ENCODE data around the gene ATP6V0D1. TPM values are rescaled to one million over a fixed set of nuclear protein-coding genes. Genes with fewer than 3 reads are reported as not detected.

ATP6V0D1 gene
- total and polyA plus RNA-seq, 9 donors: 32.5 to 113 (median 63.0) TPM

GRCh38 chr16:67424261-67424615 is 56.7 kb downstream of the ATP6V0D1 start:
- no peak for DNase-seq
- 57 to 73% (median 71%) methylated on average over 5 of the region's 5 CpGs for WGBS, 3 donors

GRCh38 chr16:67423611-67424260 is 57.2 kb downstream of the ATP6V0D1 start:
- intact Hi-C loops (cut with DNase I): no loop called here
- H3K4me1 ChIP-seq (ENCODE audit: insufficient read depth): no peaks in the 10 kb centered on the region
- TF ChIP-seq EP300 (IDR thresholded peaks at IDR 0.05) (no peak), POLR2A (IDR thresholded peaks at IDR 0.05) (no peak)
- H3K36me3 ChIP-seq: no peaks in the 10 kb centered on the region
- no peak for DNase-seq
- H3K27me3 ChIP-seq: no peaks in the 10 kb centered on the region
- 50 to 63% (median 60%) methylated on average over 9 of the region's 9 CpGs for WGBS, 3 donors
- H3K27ac ChIP-seq: no peak overlapping the region
- no peaks in the 10 kb centered on the region for H3K9me3 ChIP-seq
- no peak overlapping the region for H3K4me3 ChIP-seq

More at GRCh38 chr16:67424261-67424615, 56.7 kb downstream of the ATP6V0D1 start:
- Histone ChIP-seq H3K4me3 (no peak overlapping the region), H3K27me3 (no peaks in the 10 kb centered on the region), H3K27ac (no peak overlapping the region), H3K9me3 (no peaks in the 10 kb centered on the region), H3K36me3 (no peaks in the 10 kb centered on the region), H3K4me1 (ENCODE audit: insufficient read depth) (no peaks in the 10 kb centered on the region)
- TF ChIP-seq CTCF (IDR thresholded peaks at IDR 0.05) (no peak), POLR2A (IDR thresholded peaks at IDR 0.05) (no peak), EP300 (IDR thresholded peaks at IDR 0.05) (no peak)
- intact Hi-C loops (cut with DNase I): no loop called here

GRCh38 chr16:67423015-67423414 is 57.9 kb downstream of the ATP6V0D1 start:
- Histone ChIP-seq H3K4me1 (ENCODE audit: insufficient read depth) (no peaks in the 10 kb centered on the region), H3K27ac (no peak overlapping the region), H3K4me3 (no peak overlapping the region), H3K36me3 (no peaks in the 10 kb centered on the region), H3K9me3 (no peaks in the 10 kb centered on the region), H3K27me3 (no peaks in the 10 kb centered on the region)
- DNase-seq: no peak
- TF ChIP-seq CTCF (IDR thresholded peaks at IDR 0.05) (no peak), POLR2A (IDR thresholded peaks at IDR 0.05) (no peak), EP300 (IDR thresholded peaks at IDR 0.05) (no peak)
- WGBS, 3 donors: 79 to 88% (median 82%) methylated on average over 5 of the region's 5 CpGs
- intact Hi-C loops (cut with DNase I): no loop called here

- no peak for TF ChIP-seq EP300 (IDR thresholded peaks at IDR 0.05)
- no peak for TF ChIP-seq POLR2A (IDR thresholded peaks at IDR 0.05)
- TF ChIP-seq CTCF (IDR thresholded peaks at IDR 0.05): no peak
- no peaks in the 10 kb centered on the region for H3K9me3 ChIP-seq
- H3K4me3 ChIP-seq: no peak overlapping the region
- H3K4me1 ChIP-seq (ENCODE audit: insufficient read depth): no peaks in the 10 kb centered on the region
- H3K27me3 ChIP-seq: no peaks in the 10 kb centered on the region
- H3K36me3 ChIP-seq: no peaks in the 10 kb centered on the region
- no peak overlapping the region for H3K27ac ChIP-seq
- DNase-seq: no peak
- 79 to 85% (median 84%) methylated on average over 4 of the region's 4 CpGs for WGBS, 3 donors
- intact Hi-C loops (cut with DNase I): no loop called here
Measured at GRCh38 chr16:67421030-67421429, 59.9 kb downstream of the ATP6V0D1 start.

- Histone ChIP-seq H3K27ac (no peak overlapping the region), H3K36me3 (no peaks in the 10 kb centered on the region), H3K4me3 (no peak overlapping the region), H3K27me3 (no peaks in the 10 kb centered on the region), H3K9me3 (no peaks in the 10 kb centered on the region), H3K4me1 (ENCODE audit: insufficient read depth) (peaks cover 2% of the 10 kb centered on the region)
- intact Hi-C loops (cut with DNase I): loop anchor here in 1 of 4 donors (10.0 kb wide), 1 partner anchor 165 kb away; no protein-coding TSS in a partner anchor
- TF ChIP-seq POLR2A (IDR thresholded peaks at IDR 0.05) (no peak), EP300 (IDR thresholded peaks at IDR 0.05) (no peak), CTCF (IDR thresholded peaks at IDR 0.05) (no peak)
- no peak for DNase-seq
- 73 to 80% (median 78%) methylated on average over 3 of the region's 3 CpGs for WGBS, 3 donors
Measured at GRCh38 chr16:67419931-67420330, 61.0 kb downstream of the ATP6V0D1 start.
